Loucy (cell line): Measurements from ENCODE around the gene ANK3.

Source experiments
- CTCF ChIP-seq: fragments of 200-600 bp; sonication (generic); conservative IDR thresholded peaks from 2 replicates; pipeline ENCODE4 v1.5.1; 2014; ENCODE audit warnings: mild to moderate bottlenecking, antibody characterized with exemption, low read length
- EZH2phosphoT487 ChIP-seq: fragments of 200-600 bp; IDR thresholded peaks from 2 replicates; pipeline ENCODE4 v1.6.1; 2018; ENCODE audit warnings: antibody characterized with exemption, mild to moderate bottlenecking, moderate library complexity, borderline replicate concordance

GRCh38 chr10:60341969-60342368 is 47.7 kb downstream of the ANK3 start:
- TF ChIP-seq CTCF, result no peak
- TF ChIP-seq EZH2phosphoT487, result no peak
